ENCODE results near the gene OR2W3. TPM values are rescaled to one million over a fixed set of nuclear protein-coding genes. Genes with fewer than 3 reads are reported as not detected.

The OR2W3 gene
- total RNA-seq = not detected in 2 replicates

GRCh38 chr1:247895163-247895637, at the start of gene OR2W3:
Gene OR2W3, plus strand, starts transcription at chr1:247895587. Its CDS starts 0 bp downstream, at chr1:247895587.
- intact Hi-C loops (cut with micrococcal nuclease) = no loop called here

GRCh38 chr1:247845693-247846017, 49.7 kb upstream of the OR2W3 start:
- intact Hi-C loops (cut with micrococcal nuclease) = no loop called here

GRCh38 chr1:247848346-247848745, 47.0 kb upstream of the OR2W3 start:
- intact Hi-C loops (cut with micrococcal nuclease) = no loop called here

- intact Hi-C loops (cut with micrococcal nuclease) = no loop called here
These were observed 45.8 kb upstream of the OR2W3 start for GRCh38 chr1:247849616-247850015.

- intact Hi-C loops (cut with micrococcal nuclease) = no loop called here
These were observed 40.4 kb upstream of the OR2W3 start for GRCh38 chr1:247854899-247855545.

- intact Hi-C loops (cut with micrococcal nuclease) = loop anchor here (2.0 kb wide), 1 partner anchor 81 kb away; no protein-coding TSS in a partner anchor
These were observed 39.5 kb upstream of the OR2W3 start for GRCh38 chr1:247855911-247856310.

GRCh38 chr1:247857069-247857984, 38.1 kb upstream of the OR2W3 start, which contains the start of gene TRIM58:
Gene TRIM58, plus strand, starts transcription at chr1:247857187. Its CDS starts 60 bp downstream, at chr1:247857247.
- intact Hi-C loops (cut with micrococcal nuclease) = loop anchor here (1.0 to 2.0 kb wide), 2 partner anchors 79 to 176 kb away; no protein-coding TSS in a partner anchor

- intact Hi-C loops (cut with micrococcal nuclease) = loop anchor here (1.0 to 2.0 kb wide), 3 partner anchors 49 to 177 kb away; no protein-coding TSS in a partner anchor
These were observed 37.3 kb upstream of the OR2W3 start for GRCh38 chr1:247857985-247858619.

GRCh38 chr1:247862756-247863155, 32.6 kb upstream of the OR2W3 start:
- intact Hi-C loops (cut with micrococcal nuclease) = no loop called here

GRCh38 chr1:247864644-247865043, 30.7 kb upstream of the OR2W3 start:
- intact Hi-C loops (cut with micrococcal nuclease) = no loop called here

- intact Hi-C loops (cut with micrococcal nuclease) = no loop called here
These were observed 30.0 kb upstream of the OR2W3 start for GRCh38 chr1:247865416-247865815.

GRCh38 chr1:247883346-247883745, 12.0 kb upstream of the OR2W3 start:
- intact Hi-C loops (cut with micrococcal nuclease) = no loop called here

GRCh38 chr1:247884797-247885413, 10.5 kb upstream of the OR2W3 start:
- intact Hi-C loops (cut with micrococcal nuclease) = no loop called here

GRCh38 chr1:247895976-247896375, 589 bp downstream of the OR2W3 start:
- intact Hi-C loops (cut with micrococcal nuclease) = no loop called here

GRCh38 chr1:247904122-247904521, 8.7 kb downstream of the OR2W3 start:
- intact Hi-C loops (cut with micrococcal nuclease) = no loop called here

GRCh38 chr1:247905181-247905580, 9.8 kb downstream of the OR2W3 start:
- intact Hi-C loops (cut with micrococcal nuclease) = no loop called here

- intact Hi-C loops (cut with micrococcal nuclease) = loop anchor here (1.0 to 2.0 kb wide), 3 partner anchors 31 to 516 kb away; no protein-coding TSS in a partner anchor
These were observed 10.6 kb downstream of the OR2W3 start for GRCh38 chr1:247905910-247906503.

GRCh38 chr1:247906504-247907047, 11.2 kb downstream of the OR2W3 start:
- intact Hi-C loops (cut with micrococcal nuclease) = loop anchor here (1.0 to 2.0 kb wide), 3 partner anchors 31 to 516 kb away; no protein-coding TSS in a partner anchor

GRCh38 chr1:247908766-247909165, 13.4 kb downstream of the OR2W3 start:
- intact Hi-C loops (cut with micrococcal nuclease) = no loop called here

- intact Hi-C loops (cut with micrococcal nuclease) = no loop called here
These were observed 18.4 kb downstream of the OR2W3 start for GRCh38 chr1:247913786-247914185.
